GM19099 (cell line): ENCODE data around the gene ABLIM2.

Experiments used
- POLR2A ChIP-seq: IDR thresholded peaks from 3 replicates; pipeline ENCODE4 v1.6.1; 2011; ENCODE audit warnings: low read depth; ENCODE audit not compliant: insufficient read length; ENCODE audit errors: extremely low read depth

The ABLIM2 gene

DNA sequence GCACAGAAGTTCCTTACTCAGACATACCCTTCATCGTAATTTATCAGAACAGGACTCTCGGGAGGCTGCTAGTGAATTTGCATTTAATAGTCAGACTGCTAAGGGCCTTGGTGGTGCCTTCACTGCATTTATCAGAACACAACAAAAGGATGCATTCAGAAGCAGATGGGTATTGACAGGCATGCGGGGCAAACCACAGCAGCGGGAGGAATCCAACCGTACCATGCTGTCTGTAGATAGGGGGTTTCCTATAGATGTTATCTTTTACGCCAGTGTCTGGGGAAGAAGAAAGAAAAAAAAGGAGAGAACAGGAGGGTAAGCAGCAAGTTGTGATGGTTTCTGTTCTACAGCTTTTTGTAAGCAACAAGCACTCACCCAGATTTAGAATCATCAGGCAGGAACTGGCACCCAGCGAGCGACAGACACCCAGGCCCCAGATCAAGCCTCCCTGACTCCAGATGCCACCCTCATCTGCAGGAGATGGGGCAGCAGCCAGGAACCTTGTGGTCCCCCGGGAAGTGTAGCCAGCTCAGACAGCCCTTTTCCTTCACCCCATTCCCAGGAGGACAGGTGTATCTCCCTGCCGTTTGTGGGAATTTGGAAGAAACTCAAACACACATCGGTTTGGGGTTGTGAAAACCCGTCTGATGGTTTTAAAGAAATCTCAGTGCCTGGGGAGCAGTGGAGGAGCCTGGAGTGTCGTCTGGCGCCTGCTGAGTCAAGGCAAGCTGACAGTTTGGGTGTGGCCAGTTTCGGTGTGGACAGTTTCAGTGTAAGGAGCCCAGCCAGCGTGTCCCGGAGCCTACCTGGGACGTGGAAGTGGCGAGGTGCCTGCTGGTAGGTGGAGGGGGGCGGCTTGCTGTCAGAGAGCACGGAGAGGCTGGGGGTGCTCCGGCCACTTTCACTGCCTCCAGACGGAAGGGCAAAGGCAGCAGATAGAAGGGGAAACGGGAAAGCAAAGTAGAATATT is 138.9 kb downstream of the ABLIM2 start:
- no peak for TF ChIP-seq POLR2A

DNA sequence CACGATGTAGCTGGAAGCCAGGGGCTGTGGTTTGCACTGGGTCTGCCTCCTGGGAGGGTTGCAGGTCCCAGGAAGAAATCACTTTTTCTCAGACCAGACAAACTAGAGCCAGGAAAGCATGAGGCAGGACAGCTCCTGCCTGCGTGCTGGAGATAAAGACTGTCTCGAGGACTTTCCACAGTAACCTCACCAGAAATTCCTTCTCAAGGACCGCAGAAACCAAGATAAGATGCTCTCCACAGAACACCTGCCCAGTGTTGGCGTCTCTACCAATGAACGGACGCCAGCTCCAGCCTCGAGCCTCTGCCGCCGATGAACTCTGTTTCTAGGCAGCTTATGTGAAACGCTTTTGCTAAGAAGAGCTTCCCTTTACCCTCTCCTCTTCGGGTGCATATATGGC is 142.1 kb downstream of the ABLIM2 start:
- TF ChIP-seq POLR2A, result no peak

DNA sequence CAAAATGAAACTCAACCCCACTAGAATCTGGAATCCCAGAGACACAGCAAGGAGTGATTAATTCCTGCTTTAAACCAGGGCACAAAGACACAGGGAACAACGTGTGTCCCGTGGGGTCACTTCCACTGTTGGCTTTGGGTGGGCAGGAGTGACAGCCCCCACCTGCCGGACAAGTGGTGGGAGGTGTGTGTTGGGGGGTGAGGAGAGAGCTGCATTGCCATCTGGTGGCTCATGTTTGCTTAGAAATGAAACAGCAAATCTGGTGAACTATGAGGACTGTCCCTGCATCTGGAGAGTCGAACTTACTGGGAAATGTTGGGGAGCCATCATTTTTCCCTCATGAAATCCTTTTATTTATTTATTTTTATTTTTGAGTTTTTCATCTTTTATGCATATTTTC is 143.1 kb downstream of the ABLIM2 start:
- TF ChIP-seq POLR2A, result no peak

DNA sequence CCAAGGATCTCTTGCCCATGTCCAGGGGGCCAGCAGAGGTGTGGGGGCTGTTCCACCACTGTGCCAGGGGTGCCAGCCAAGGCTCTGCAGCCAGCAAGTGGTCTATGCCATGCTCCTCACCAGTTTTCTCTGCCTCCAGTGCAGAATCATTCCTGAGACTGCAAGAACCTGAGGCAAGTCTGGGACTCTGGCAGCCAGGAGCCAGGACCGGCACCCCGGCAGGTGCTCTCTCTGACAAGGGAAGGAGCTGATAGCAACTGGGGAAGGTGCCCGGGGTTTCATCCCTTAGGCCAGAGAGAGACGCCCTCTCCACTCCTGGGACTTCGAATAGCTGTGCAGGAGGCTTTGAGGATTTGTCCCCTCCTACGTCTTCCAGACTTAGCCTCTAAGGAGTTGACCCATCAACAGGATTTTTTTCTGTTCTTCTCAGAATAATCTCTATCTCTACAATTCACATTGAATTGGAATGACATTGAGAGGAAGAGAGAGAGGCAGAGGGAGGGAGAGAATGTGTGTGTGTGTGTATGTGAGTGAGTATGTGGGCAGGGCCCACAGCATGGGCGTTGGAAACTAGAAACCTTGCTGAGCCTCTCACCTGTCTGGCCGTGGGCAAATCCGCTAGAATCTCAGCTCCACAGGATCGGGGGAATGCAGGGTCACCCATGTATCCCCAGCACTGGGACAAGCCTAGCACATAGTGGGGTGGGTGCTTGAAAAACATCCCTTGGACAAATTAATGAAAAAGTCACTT is 144.5 kb downstream of the ABLIM2 start:
- no peak for TF ChIP-seq POLR2A

DNA sequence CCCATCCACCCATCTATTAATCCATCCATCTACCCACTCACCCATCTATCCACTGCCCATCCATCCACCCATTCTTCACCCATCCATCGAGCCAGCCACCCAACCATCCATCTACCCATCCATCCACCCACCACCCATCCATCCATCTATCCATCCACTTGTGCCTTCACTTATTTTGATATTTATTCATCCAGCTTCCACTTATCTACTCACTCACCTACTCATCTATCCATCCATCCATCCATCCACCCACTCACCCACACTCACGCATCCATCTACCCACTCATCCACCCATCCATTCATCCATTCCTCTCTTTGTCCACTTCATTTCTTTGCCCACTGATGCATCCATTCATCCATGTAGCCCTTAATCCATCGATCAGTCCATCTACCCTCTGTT is 146.1 kb downstream of the ABLIM2 start:
- TF ChIP-seq POLR2A, result no peak

DNA sequence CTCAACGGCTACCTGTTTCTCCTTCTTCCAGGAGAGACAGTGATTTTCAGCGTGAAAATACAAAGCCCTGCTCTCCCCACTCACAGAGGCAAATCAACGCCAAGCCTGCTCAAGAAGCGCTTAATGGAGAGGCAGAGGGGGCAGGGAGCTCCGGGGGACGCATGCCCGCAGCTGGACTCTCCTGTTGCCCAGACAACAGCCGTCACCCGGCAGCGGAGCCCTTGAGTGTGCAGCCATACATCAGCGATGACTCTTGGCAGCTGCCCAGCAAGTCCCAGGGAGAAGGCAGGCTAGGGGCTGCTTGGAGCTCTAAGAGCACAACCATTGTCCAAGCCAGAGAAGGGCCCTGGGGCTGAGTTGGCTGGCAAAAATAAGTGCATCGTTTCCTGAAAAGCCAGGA is 148.0 kb downstream of the ABLIM2 start:
- no peak for TF ChIP-seq POLR2A

DNA sequence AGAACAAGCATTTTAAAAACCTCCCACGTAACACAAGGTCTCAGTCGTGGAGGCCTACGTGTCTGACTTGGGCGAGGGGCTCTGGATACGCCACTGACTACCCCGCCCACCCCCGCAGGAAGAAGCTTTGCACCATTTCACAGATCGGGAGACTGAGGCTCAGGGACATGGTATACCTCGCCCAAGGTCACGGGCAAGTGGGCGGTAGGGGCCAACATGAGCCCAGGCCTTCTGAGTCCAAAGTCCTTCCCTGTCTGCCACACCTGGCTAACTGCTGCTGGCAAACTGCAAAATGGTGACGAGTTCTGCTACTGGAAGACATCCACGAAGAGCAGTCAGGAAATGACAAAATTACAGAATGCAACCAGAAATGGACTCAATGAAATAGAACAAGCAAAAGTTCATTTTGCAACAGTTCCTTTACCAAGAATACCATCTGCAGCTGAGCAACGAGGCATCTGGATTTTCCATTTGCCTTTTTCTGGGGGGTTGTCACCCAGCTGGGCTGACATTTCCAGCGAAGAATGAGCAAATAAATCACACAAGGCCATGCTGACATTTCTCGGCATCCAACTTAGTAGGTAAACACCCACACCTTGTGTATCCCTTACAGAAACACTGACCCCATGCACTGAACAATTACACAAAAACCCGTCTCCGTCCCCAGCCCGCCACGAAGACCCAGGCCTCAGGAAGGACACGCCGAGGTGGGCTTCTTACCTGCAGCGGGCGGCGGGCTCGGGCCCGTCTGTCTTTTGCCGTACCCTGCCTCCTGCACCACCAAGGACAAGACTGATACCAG is 148.7 kb downstream of the ABLIM2 start:
- TF ChIP-seq POLR2A, result no peak

DNA sequence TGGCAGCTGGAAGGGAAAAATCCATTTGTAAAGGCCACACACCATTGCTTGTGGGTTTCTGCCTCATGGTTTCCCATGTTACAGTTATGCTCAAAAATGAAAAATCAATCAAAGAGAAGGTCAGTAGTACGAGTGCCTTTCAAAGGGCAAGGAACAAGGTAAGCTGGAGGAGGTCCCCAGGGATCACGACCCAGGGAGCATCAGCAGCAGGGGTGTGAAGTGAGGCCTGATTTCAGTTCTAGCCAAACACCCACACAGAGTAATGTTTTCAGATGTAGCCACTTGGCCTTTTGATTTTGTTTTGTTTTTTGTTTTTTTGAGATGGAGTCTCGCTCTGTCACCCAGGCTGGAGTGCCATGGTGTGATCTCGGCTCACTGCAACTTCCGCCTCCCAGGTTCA is 149.5 kb downstream of the ABLIM2 start:
- TF ChIP-seq POLR2A, result no peak

DNA sequence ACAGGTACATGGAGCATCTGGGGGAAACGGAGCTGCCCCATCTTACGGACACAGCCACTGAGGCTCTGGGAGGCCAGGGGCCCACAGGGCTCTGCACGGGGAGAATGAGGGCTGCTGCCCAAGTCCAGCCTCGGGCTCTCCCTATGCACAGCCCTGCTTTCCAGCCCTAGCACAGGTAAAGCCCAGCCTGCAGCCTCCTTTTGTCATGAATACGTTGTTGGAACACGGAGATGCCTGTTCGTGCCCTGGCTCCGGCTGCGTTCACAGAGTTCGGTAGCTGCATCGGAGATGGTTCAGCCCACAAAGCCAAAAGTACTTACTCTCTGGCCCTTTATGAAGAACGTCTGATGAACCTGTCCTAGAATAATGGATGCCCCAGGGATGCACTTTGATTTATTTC is 150.2 kb downstream of the ABLIM2 start:
- no peak for TF ChIP-seq POLR2A

DNA sequence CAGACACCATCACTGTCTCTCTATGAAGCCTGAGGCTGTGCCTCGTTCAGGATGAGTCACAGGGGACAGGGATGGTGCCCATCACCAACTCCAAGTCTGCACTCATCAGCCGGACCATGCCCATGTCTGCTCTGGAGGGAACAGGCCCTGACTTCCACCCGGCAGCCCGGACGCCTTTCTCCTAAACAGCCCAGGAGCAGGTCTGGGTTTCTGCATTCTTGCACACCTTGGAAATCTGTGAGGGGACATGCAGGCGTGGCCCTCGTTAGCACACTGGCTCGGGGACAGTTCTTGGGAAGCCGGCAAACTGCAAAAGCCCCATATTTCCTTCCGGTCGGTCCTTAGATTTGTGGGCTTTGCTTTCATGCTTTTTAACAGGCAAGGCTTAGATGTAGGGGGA is 151.0 kb downstream of the ABLIM2 start:
- no peak for TF ChIP-seq POLR2A

DNA sequence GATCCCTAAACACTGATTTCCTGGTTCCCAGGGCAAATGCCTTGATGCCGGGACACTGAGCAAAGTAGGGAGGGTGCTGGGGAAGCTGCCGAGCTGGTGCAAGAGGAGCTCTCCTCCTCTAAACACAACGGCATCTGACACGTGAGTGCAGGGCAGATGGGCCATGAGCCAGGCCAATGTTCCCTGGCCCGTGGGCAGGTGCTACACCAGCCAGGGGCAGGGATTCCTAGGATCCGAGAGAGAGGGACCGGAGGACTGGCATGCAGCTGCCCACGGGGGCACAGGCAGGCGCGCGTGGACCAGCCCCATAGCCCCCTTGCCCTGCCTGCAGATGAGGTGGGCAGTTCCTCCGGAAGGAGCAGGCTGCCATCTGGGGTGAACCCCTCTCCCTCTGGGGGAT is 152.1 kb downstream of the ABLIM2 start:
- no peak for TF ChIP-seq POLR2A

DNA sequence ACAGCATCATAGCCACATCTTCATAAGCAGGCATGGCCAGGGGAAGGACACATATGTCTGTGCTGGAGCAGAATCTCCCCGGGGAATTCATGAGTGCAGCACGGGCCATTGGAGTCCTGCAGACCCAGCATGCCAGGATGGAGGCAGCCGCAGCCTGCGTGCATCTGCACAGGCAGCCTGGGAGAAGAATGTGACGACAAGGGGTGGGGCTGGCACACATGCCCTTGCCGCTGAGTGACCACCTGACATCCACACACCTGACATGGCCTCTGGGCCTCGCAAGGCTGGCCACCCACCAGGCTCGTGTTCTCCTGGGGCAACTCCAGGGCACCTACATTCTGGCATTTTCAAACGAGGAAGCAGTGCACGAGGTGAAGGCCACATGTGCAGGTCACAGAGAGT is 152.8 kb downstream of the ABLIM2 start:
- TF ChIP-seq POLR2A, result no peak

DNA sequence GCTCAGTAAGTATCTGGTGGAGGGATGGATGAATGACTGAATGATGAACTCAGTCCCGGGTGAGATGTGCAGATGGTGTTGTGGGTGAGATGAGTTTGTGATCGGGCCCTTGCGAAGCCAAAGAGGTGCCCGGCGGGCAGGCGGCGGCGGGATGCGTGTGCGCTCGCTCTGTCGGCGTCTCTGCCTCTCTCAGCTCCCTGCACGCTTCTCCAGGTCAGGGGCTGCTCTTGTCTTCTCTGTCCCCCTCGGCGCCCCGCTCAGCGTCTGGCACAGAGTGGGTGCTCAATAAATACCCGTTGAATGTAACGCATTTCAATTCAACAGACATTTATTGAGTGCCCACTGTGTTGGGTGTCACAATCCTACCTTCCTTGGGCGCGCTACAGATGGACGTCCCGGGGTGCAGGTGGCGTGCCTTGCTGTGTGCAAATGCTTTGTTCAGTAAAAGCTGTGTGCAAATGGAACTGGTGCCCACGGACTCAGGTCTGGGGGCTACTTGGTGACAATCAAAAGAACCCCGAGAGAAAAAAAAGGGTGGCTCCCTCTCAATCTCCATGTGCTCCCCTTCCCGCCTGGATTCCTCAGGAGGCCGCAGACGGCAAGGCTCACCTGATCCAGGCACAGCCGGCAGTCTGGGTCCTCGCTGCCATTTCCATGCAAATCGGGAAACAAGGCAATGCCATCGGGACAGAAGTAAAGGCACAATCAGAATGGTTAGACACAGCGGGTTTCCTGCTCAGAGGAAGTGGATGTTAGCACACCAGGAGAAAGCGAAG is 153.4 kb downstream of the ABLIM2 start:
- TF ChIP-seq POLR2A, result no peak

DNA sequence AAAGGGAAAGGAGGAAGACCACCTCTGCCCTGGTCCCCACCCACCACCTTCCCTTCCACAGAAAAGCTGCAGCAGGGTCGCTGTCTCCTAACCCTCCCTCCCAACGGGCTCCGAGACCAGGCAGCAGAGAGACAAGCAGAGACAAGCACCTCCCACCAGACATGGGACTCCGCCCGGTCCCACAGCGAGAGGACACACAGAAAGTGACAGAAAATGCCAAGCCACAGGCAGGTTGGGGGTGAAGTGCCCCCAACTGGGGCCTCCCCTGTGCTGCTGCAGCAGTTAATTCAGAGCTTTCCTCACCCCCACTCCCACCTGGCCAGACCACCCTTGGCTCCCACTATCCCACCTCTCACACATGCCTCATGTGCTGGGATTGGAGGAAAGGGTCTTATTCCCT is 154.5 kb downstream of the ABLIM2 start:
- TF ChIP-seq POLR2A, result no peak
